Sigmoid colon (tissue), 3 donors: ENCODE data around the gene TROAP.

Experiments used
- POLR2A ChIP-seq, 2 donors: fragments of 450-650 bp; IDR thresholded peaks; one replicate each; pipeline ENCODE4 v1.6.1; 2016; ENCODE audit warnings: antibody characterized with exemption in 2 of 2, mild to moderate bottlenecking in 2 of 2, moderate library complexity in 2 of 2
- TF ChIP-seq, protein P1 (sequence below), 4 experiments: fragments of 450-650 bp in 3 of 4; fragments of 200-600 bp in 1 of 4; IDR thresholded peaks; one replicate each; pipeline ENCODE4 v1.5.1; 2016 to 2019; ENCODE audit warnings: antibody characterized with exemption in 4 of 4, mild to moderate bottlenecking in 3 of 4, moderate library complexity in 2 of 4

DNA sequence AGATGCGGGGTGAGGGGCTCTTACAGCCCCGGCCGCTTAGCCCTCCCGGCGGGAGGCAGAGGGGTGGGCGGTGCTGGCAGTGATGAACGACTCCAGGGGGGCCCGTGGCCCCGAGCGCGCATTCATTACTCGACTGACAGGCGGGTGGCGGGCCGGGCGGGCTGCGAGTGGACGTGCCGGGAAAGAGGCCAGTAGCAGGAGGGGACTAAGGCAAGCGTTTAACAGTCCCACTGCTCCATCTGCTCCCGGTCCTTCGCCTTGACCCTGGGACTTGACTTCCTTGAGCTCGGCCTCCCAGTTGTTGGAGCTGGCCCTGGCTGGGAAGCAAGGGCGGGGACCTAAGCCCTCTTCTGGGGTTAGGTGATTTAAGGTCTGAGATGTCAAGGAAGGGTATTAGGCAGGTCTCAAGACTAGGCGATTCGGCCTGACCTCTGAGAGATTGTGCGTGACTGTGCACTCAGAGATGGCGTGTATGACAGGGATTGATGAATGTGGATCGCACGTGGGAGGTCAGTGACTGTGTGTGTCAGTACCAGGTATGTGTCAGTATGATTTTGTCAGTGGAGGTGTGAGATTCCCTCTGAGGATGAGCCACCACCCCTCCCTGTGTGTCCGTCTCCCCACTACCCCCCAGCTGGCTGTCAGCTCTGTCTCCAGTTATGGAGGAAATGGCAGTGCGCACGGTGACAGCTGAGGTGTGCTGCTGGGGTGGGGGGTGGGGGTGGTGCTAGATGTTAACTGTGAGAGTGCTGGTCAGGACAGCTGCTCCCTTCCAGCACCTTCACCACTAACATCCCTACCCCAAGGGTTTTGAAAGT is 20.1 kb downstream of the TROAP start:
- TF ChIP-seq, protein P1, sequence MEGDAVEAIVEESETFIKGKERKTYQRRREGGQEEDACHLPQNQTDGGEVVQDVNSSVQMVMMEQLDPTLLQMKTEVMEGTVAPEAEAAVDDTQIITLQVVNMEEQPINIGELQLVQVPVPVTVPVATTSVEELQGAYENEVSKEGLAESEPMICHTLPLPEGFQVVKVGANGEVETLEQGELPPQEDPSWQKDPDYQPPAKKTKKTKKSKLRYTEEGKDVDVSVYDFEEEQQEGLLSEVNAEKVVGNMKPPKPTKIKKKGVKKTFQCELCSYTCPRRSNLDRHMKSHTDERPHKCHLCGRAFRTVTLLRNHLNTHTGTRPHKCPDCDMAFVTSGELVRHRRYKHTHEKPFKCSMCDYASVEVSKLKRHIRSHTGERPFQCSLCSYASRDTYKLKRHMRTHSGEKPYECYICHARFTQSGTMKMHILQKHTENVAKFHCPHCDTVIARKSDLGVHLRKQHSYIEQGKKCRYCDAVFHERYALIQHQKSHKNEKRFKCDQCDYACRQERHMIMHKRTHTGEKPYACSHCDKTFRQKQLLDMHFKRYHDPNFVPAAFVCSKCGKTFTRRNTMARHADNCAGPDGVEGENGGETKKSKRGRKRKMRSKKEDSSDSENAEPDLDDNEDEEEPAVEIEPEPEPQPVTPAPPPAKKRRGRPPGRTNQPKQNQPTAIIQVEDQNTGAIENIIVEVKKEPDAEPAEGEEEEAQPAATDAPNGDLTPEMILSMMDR (IDR thresholded peaks at IDR 0.05) = no peak
- no peak for TF ChIP-seq POLR2A (IDR thresholded peaks at IDR 0.05)
